HEK293 (cell line): ENCODE measurements around the gene CAB39L.

Experiments used
- CTCF ChIP-seq: fragments of 450-650 bp; formaldehyde crosslinking; IDR thresholded peaks from 2 replicates; pipeline ENCODE4 v1.5.1; 2016; ENCODE audit warnings: missing biosample characterization, missing genetic modification characterization
- MYNN ChIP-seq: fragments of 450-650 bp; formaldehyde crosslinking; IDR thresholded peaks from 2 replicates; pipeline ENCODE4 v1.5.1; 2016; ENCODE audit warnings: missing biosample characterization, missing genetic modification characterization, borderline replicate concordance
- PBX3 ChIP-seq: sonication (generic); formaldehyde crosslinking; IDR thresholded peaks from 2 replicates; pipeline ENCODE4 v1.8.1; 2022; ENCODE audit warnings: mild to moderate bottlenecking, moderate library complexity, missing genetic modification reagents
- SALL2 ChIP-seq: fragments of 450-650 bp; formaldehyde crosslinking; IDR thresholded peaks from 2 replicates; pipeline ENCODE4 v1.5.0; 2017; ENCODE audit warnings: missing biosample characterization, mild to moderate bottlenecking, missing genetic modification characterization, borderline replicate concordance
- ZBTB1 ChIP-seq: fragments of 450-650 bp; formaldehyde crosslinking; IDR thresholded peaks from 2 replicates; pipeline ENCODE4 v1.5.1; 2016; ENCODE audit warnings: missing biosample characterization, missing genetic modification characterization
- ZNF138 ChIP-seq: fragments of 450-650 bp; formaldehyde crosslinking; IDR thresholded peaks from 2 replicates; pipeline ENCODE4 v1.5.1; 2016; ENCODE audit warnings: missing biosample characterization, missing genetic modification characterization, borderline replicate concordance
- ZNF274 ChIP-seq, 2 experiments: fragments of 200-500 bp in 1 of 2; fragments of 450-650 bp in 1 of 2; sonication (Bioruptor generic) in 1 of 2; formaldehyde crosslinking in 1 of 2; IDR thresholded peaks; 2 replicates each; pipeline versions ENCODE4 v1.5.1 to v1.6.1; 2014 to 2016; ENCODE audit warnings: borderline replicate concordance in 1 of 2, inconsistent platforms in 1 of 2, low read length in 1 of 2, missing biosample characterization in 1 of 2, missing genetic modification characterization in 1 of 2
- ZNF639 ChIP-seq: fragments of 450-650 bp; formaldehyde crosslinking; IDR thresholded peaks from 2 replicates; pipeline ENCODE4 v1.5.1; 2016; ENCODE audit warnings: missing biosample characterization, missing genetic modification characterization
- TF ChIP-seq, protein P1 (sequence below): fragments of 450-650 bp; formaldehyde crosslinking; IDR thresholded peaks from 2 replicates; pipeline ENCODE4 v1.5.1; 2017; ENCODE audit warnings: missing biosample characterization, missing genetic modification characterization

GRCh38 chr13:49444524-49445395 lies 896 bp upstream of the CAB39L start:
- TF ChIP-seq ZBTB1 (tag by site-specific recombination) = no peak
- TF ChIP-seq, protein P1, sequence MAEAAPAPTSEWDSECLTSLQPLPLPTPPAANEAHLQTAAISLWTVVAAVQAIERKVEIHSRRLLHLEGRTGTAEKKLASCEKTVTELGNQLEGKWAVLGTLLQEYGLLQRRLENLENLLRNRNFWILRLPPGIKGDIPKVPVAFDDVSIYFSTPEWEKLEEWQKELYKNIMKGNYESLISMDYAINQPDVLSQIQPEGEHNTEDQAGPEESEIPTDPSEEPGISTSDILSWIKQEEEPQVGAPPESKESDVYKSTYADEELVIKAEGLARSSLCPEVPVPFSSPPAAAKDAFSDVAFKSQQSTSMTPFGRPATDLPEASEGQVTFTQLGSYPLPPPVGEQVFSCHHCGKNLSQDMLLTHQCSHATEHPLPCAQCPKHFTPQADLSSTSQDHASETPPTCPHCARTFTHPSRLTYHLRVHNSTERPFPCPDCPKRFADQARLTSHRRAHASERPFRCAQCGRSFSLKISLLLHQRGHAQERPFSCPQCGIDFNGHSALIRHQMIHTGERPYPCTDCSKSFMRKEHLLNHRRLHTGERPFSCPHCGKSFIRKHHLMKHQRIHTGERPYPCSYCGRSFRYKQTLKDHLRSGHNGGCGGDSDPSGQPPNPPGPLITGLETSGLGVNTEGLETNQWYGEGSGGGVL = no peak
- no peak for TF ChIP-seq SALL2 (tag by site-specific recombination)
- no peak for TF ChIP-seq CTCF
- TF ChIP-seq ZNF274 (IDR thresholded peaks at IDR 0.05; ENCODE audit: low read length) = no peak
- no peak for TF ChIP-seq ZNF274 (tag by site-specific recombination; IDR thresholded peaks at IDR 0.05; ENCODE audit: borderline replicate concordance)
- TF ChIP-seq ZNF138 (tag by site-specific recombination) = no peak
- TF ChIP-seq PBX3 (CRISPR knock-in tag) = no peak
- TF ChIP-seq MYNN = no peak
- 0 out of 2 replicates have a peak, but pooled peaks have one; percentile 57 for TF ChIP-seq ZNF639
